Measurements from ENCODE around the gene CAMTA2. TPM values are rescaled to one million over a fixed set of nuclear protein-coding genes. Genes with fewer than 3 reads are reported as not detected.

CAMTA2 gene
- total RNA-seq, 1 donor from 2014 or later = 34.1 TPM

DNA sequence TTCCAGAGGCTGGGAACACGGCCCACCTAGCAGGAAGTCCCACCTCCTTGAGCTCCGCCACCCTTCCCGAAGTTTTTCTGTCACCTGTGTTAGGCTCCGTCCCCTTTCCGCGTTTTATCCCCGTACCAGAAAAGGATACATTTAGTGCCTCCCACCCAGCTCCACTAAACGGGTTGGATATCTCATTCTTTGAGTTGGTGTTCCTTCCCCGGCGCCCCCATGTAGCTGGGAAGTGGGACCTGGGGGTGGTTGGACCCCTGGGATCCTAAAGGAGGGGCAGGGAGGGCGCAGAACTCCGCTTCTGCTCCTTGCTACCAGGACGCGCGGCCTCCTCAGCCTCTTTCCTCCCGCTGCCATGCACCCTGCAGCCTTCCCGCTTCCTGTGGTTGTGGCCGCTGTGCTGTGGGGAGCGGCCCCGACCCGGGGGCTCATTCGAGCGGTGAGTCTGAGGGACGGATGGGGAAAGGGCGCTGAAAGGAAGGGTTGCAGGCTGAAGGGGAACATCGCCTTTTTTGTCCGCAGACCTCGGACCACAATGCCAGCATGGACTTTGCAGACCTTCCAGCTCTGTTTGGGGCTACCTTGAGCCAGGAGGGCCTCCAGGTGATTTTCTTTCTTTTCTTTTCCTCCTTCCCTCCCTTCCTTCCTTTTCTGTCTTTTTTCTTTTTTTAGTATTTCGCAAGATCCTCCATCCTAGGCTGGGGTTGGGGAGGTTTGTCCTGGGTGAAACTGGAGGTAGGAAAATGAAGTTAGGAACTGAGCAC, 46.7 kb downstream of the CAMTA2 start:
- Mint-ChIP-seq H3K9me3 (ENCODE audit: low read depth) (no peaks in the 10 kb centered on the region), H3K4me1 (ENCODE audit: low read depth) (peaks cover 26% of the 10 kb centered on the region), H3K36me3 (ENCODE audit: insufficient read depth) (peaks cover 11% of the 10 kb centered on the region), H3K27me3 (no peaks in the 10 kb centered on the region), H3K4me3 (ENCODE audit: low read depth) (peak overlapping the region; percentile 85), H3K27ac (peak overlapping the region; percentile 99)
- DNase-seq (ENCODE audit: low spot score, unreplicated experiment) = peak; percentile 45
- TF ChIP-seq, protein P1, sequence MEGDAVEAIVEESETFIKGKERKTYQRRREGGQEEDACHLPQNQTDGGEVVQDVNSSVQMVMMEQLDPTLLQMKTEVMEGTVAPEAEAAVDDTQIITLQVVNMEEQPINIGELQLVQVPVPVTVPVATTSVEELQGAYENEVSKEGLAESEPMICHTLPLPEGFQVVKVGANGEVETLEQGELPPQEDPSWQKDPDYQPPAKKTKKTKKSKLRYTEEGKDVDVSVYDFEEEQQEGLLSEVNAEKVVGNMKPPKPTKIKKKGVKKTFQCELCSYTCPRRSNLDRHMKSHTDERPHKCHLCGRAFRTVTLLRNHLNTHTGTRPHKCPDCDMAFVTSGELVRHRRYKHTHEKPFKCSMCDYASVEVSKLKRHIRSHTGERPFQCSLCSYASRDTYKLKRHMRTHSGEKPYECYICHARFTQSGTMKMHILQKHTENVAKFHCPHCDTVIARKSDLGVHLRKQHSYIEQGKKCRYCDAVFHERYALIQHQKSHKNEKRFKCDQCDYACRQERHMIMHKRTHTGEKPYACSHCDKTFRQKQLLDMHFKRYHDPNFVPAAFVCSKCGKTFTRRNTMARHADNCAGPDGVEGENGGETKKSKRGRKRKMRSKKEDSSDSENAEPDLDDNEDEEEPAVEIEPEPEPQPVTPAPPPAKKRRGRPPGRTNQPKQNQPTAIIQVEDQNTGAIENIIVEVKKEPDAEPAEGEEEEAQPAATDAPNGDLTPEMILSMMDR (IDR thresholded peaks at IDR 0.05; ENCODE audit: unreplicated experiment) = no peak

DNA sequence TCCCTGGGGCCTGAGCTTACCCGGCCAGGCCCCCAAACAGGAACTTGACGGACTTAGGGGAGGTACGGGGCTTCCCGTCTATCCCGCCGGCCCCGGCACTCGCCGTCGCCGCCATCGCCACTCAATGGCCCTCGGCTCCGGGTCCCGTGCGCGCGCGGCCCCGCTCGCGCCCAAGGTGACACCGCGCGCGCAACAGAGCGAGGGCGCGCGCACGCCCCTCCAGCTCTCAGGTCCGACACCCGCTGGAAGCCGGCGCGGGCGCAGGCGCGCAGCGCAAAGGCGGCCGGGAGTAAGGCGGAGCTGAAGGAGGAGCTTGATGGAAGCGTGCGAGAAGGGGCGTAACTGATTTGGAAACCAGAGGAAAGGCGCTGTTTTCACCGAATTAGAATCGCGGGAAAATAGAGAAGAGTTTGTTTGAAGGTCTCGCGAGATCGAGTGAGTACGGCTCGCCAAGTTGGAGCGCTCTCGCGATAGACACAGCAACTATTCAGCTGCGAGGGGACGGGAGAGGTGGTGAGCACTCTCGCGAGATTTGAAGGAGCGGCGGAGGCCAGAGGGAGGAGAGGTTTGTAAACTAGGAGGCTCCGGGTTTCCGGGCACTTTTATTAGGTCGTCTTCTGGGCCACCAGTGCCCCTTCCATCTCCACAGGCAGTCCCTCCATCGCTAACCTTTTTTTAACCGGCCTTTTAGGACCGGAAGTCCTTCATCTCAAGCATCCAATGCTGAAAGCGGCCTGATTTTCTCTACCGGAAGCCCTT, 47.5 kb downstream of the CAMTA2 start, which contains the start of the genes RNF167 and SLC25A11:
Gene RNF167, plus strand, starts transcription at position 473 of the 759 bp plus-strand sequence. CDS start 642 bp downstream, outside the sequence.
Gene SLC25A11, minus strand, starts transcription at position 251 of the 759 bp plus-strand sequence. Its CDS starts 136 bp downstream, at position 115.
- no peaks in the 10 kb centered on the region for H3K27me3 Mint-ChIP-seq
- peaks cover 7% of the 10 kb centered on the region for H3K36me3 Mint-ChIP-seq (ENCODE audit: insufficient read depth)
- peak within 1 kb of the TSS; percentile 99 for H3K27ac Mint-ChIP-seq
- TF ChIP-seq, protein P1 (IDR thresholded peaks at IDR 0.05; ENCODE audit: unreplicated experiment) = no peak
- peaks cover 21% of the 10 kb centered on the region for H3K4me1 Mint-ChIP-seq (ENCODE audit: low read depth)
- DNase-seq (ENCODE audit: low spot score, unreplicated experiment) = peak; percentile 80
- peak within 1 kb of the TSS; percentile 85 for H3K4me3 Mint-ChIP-seq (ENCODE audit: low read depth)
- H3K9me3 Mint-ChIP-seq (ENCODE audit: low read depth) = no peaks in the 10 kb centered on the region

DNA sequence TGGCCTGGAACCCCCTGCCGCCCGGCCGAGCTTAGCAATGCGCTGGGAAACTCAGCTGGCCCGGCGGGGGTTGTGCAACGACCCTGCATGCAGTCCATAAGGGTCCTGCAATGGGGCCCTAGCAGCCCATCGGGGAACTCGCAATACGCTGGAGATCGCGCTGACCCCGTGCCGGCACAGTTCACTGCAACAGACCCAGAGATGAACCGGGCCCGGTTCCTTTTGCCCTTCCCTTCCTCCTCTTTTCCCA, 48.0 kb downstream of the CAMTA2 start:
- Mint-ChIP-seq H3K36me3 (ENCODE audit: insufficient read depth) (peaks cover 7% of the 10 kb centered on the region), H3K27me3 (no peaks in the 10 kb centered on the region), H3K4me1 (ENCODE audit: low read depth) (peaks cover 21% of the 10 kb centered on the region), H3K9me3 (ENCODE audit: low read depth) (no peaks in the 10 kb centered on the region), H3K27ac (peak overlapping the region; percentile 94), H3K4me3 (ENCODE audit: low read depth) (peak overlapping the region; percentile 85)
- peak; percentile 33 for DNase-seq (ENCODE audit: low spot score, unreplicated experiment)
- TF ChIP-seq, protein P1 (IDR thresholded peaks at IDR 0.05; ENCODE audit: unreplicated experiment) = no peak

DNA sequence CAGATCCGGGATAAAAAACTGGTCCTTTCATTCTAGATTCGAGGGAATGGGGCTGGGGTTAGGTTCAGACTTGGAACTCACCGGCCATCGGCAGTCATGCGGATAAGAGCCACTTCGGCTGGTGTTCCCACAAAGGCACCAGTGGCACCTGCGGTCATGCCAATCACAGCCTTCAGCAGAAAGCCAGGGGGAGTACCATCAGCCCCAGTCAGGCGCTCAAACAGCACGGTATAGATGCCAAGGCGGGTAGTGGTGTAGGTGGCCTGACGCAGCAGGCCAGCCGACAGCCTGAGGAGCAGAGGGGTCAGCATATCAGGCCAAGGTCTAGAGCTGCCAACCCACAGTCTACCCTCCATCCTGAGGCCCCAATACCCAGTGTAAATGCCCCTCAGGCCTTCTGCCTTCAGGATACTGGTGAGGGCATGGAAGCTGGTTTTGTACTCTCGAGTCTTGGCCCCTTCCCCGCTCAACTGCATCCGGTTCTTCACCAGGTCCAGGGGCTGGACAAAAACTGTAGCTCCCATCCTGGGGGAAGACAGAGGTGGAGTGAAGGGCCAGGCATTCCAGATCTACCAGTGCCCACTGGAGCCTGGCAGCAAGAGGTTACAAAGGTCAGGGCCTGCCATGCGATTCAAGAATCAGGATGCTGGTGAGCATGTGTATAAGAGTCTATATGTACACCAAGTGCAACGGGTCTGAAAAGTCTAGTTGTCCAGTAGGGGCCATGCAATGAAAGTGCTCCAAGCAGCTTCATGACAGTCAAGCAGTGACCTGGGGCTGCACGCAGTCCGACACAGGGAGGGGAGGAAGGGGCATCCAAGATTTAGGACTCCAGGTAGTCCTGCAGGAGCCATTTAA, 48.6 kb downstream of the CAMTA2 start:
- no peaks in the 10 kb centered on the region for H3K9me3 Mint-ChIP-seq (ENCODE audit: low read depth)
- no peak for DNase-seq (ENCODE audit: low spot score, unreplicated experiment)
- peak overlapping the region; percentile 85 for H3K4me3 Mint-ChIP-seq (ENCODE audit: low read depth)
- H3K27ac Mint-ChIP-seq = peak overlapping the region; percentile 94
- peaks cover 5% of the 10 kb centered on the region for H3K36me3 Mint-ChIP-seq (ENCODE audit: insufficient read depth)
- H3K4me1 Mint-ChIP-seq (ENCODE audit: low read depth) = peaks cover 21% of the 10 kb centered on the region
- TF ChIP-seq, protein P1 (IDR thresholded peaks at IDR 0.05; ENCODE audit: unreplicated experiment) = no peak
- H3K27me3 Mint-ChIP-seq = no peaks in the 10 kb centered on the region

DNA sequence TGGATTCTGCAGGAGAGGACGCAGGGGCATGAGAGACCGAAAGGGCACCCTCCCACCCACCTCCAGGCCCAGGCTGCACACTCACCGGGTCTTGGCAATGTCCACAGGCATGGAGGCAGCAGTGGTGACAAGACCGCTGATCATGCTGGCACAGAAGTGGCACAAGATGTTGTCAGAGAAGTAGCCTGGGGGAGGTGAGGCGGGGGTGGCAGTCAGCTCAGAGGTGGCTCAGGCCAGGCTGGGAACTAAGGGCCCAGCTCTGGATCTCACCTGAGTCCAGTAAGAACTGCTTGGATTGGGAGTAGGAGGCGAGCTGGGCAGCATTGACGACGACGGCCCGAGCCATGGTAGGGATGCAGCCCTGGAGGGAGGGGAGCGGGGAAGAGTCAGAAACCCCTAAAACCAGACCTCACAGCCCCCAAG, 49.4 kb downstream of the CAMTA2 start:
- H3K4me3 Mint-ChIP-seq (ENCODE audit: low read depth) = peak overlapping the region; percentile 85
- TF ChIP-seq, protein P1 (IDR thresholded peaks at IDR 0.05; ENCODE audit: unreplicated experiment) = no peak
- peaks cover 21% of the 10 kb centered on the region for H3K4me1 Mint-ChIP-seq (ENCODE audit: low read depth)
- no peak for DNase-seq (ENCODE audit: low spot score, unreplicated experiment)
- H3K27me3 Mint-ChIP-seq = no peaks in the 10 kb centered on the region
- no peaks in the 10 kb centered on the region for H3K9me3 Mint-ChIP-seq (ENCODE audit: low read depth)
- H3K27ac Mint-ChIP-seq = peak overlapping the region; percentile 94
- H3K36me3 Mint-ChIP-seq (ENCODE audit: insufficient read depth) = peaks cover 5% of the 10 kb centered on the region
